DMS53 treated with DMSO at 0.1 percent for 48 hours (cell line): Measurements from ENCODE around the gene BMPR1A.
"Not testable (repeated sequence)": the region's sequence is repeated elsewhere in the genome, so short reads cannot be mapped to it uniquely, and the experiment has no call there.

Source experiments
- DNase-seq: peaks from one replicate; lab custom pipeline; 2025; ENCODE audit not compliant: unreplicated experiment; lab: John Stamatoyannopoulos, UW

Gene BMPR1A

GRCh38 chr10:86729677-86730076, 26.7 kb upstream of the BMPR1A start:
- no peak for DNase-seq

- peak; percentile 7 for DNase-seq
Measured at GRCh38 chr10:86730227-86730626, 26.2 kb upstream of the BMPR1A start.

GRCh38 chr10:86732771-86733170, 23.6 kb upstream of the BMPR1A start:
- DNase-seq, result no peak

GRCh38 chr10:86733260-86733671, 23.2 kb upstream of the BMPR1A start:
- DNase-seq, result no peak

GRCh38 chr10:86734207-86734988, 22.0 kb upstream of the BMPR1A start:
- DNase-seq, result no peak

- not testable (repeated sequence) for DNase-seq
Measured at GRCh38 chr10:86735278-86735677, 21.1 kb upstream of the BMPR1A start.

GRCh38 chr10:86742230-86742629, 14.2 kb upstream of the BMPR1A start:
- DNase-seq, result no peak

- DNase-seq, result no peak
Measured at GRCh38 chr10:86744067-86744725, 12.2 kb upstream of the BMPR1A start.

- no peak for DNase-seq
Measured at GRCh38 chr10:86747796-86748581, 8.4 kb upstream of the BMPR1A start.

GRCh38 chr10:86749854-86750253, 6.6 kb upstream of the BMPR1A start:
- no peak for DNase-seq

- DNase-seq, result no peak
Measured at GRCh38 chr10:86751477-86751876, 4.9 kb upstream of the BMPR1A start.

GRCh38 chr10:86752311-86752710, 4.1 kb upstream of the BMPR1A start:
- peak; percentile 70 for DNase-seq

GRCh38 chr10:86753051-86753450, 3.4 kb upstream of the BMPR1A start:
- no peak for DNase-seq

- DNase-seq, result no peak
Measured at GRCh38 chr10:86753638-86754434, 2.6 kb upstream of the BMPR1A start.

- no peak for DNase-seq
Measured at GRCh38 chr10:86755454-86755739, 1.0 kb upstream of the BMPR1A start.

GRCh38 chr10:86755740-86756510, 494 bp upstream of the BMPR1A start:
- DNase-seq, result peak; percentile 80

- peak; percentile 7 for DNase-seq
Measured at GRCh38 chr10:86757113-86757972, 924 bp downstream of the BMPR1A start.

- DNase-seq, result no peak
Measured at GRCh38 chr10:86758189-86759072, 2.0 kb downstream of the BMPR1A start.
